Measurements from ENCODE around the gene FJX1.
"Not testable (repeated sequence)": the region's sequence is repeated elsewhere in the genome, so short reads cannot be mapped to it uniquely, and the experiment has no call there.

The FJX1 gene

GRCh38 chr11:35635933-35636332 lies 17.7 kb downstream of the FJX1 start:
- DNase-seq, result no peak

DNA sequence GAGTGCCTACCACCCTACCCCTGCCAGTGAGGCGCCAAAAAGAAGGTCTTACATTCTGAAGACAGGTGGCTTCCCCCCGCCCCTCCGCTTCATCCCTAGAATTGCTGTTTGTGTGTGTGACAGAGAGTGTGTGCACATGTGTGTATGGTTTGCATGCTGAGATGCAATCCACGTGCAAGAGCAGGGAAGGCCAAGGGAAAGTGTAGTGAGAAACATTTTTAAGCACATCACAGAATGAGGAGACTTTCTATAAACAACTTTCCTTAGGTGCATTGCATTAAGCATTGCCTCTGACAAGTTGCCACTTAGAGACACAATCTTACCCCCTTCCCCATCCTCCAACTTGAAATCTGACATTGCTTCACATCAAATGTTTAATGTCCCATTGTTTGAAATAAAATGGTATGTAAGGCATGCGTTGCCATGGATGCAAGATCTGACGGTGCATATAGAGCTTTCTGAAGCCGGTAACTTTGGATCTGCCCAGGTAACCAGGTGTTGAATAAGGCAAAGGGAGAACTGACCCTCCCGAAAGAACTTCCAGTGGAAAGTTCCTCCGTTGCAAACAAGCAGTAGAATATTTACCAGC lies 21.4 kb downstream of the FJX1 start:
- no peak for DNase-seq

DNA sequence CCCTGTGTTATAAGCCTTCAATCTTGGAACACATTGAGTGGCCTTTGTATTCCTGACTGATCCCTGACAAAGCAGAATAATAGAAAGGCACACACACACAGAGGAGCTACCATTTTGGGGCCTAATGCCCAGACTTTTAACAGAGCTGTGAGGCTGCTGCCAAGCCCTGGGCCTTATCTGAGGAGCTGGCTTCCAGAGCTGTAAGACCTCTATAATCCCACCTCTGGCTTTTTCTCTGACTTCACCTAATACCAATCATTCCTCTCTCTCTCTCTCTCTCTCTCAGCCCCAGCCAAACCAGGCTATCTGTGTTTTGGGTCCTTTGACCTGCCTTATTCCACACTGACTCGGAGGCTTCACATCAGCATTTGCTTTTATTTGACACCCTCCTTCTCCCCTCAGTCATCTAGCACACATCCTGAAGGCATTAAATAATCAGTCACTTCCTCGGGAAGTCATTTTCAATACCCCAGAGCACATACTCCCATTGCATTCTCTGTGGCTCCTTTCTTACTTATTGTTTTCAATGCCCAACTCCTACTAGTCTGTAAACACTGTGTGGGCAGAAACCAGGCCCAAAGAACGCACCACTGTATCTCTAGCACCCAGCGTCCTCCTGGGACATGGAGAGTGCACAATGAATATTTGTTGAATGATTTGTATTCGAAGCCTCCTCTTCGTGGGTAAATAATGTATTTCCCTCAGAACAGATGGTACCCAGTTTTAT lies 23.1 kb downstream of the FJX1 start:
- DNase-seq, result no peak

DNA sequence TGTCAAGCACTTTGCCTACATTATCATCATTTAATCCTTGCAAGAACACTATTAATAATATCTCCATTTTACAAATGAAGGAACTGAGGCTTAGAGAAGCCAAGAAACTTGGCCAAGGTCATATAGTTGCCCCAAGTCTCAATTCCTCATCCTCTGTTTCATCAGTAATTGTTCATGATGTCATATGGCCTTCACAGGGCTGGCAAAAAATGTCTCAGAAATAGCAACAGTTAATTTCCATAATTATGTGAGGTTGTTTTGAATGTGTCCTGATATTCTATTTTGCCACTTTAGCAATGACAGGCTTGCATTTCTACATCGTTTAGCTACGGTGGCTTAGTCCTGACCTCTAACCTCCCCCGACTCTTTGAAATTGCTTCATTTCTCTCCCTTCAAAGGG lies 23.7 kb downstream of the FJX1 start:
- DNase-seq, result no peak

DNA sequence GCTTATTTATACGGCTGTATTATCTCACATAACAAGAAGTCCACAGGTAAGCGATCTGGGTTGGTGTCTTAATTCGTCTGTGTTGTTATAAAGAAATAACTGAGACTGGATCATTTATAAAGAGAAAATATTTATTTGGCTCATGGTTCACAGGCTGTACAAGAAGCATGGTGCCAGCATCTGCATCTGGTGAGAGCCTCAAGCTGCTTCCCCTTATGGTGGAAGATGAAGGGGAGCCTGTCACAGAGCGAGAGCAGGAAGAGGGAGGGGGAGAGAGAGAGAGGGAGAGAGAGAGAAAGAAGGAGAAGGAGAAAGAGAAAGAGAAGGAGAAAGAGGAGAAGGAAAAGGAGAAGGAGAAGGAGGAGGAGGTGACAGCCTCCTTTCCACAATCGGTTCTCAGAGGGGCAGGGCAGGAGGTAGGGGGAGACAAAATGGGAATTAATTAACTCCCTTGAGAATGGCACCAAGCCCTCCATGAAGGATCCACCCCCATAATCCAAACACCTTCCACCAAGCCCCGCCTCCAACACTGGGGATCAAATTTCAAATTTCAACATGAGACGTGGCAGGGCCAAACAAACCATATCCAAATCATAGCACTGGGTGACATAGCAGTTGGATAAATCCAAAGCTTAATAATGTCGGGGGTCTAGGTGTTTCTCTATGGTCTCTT lies 29.3 kb downstream of the FJX1 start:
- no peak for DNase-seq

DNA sequence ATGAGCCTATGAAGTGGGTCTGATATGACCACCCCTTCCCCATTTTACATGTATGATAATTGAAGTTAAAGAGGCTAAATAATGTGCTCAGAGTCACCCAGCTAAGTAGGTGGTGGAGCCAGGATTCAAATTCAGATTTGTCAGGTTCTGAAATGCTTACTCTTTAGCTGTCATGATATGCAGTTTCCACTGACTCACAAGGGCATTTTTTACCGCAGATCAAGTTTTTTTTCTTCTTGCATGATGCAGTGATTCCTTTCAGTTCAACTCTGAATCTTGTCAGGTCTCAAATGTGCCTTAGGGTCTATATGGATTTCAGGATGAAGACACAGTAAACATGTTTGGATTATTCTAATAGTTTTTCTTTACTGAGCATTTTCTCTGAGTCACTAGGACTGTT lies 31.7 kb downstream of the FJX1 start:
- DNase-seq, result no peak

GRCh38 chr11:35650467-35650866 lies 32.2 kb downstream of the FJX1 start:
- DNase-seq, result no peak

GRCh38 chr11:35651263-35651662 lies 33.0 kb downstream of the FJX1 start:
- DNase-seq, result no peak

DNA sequence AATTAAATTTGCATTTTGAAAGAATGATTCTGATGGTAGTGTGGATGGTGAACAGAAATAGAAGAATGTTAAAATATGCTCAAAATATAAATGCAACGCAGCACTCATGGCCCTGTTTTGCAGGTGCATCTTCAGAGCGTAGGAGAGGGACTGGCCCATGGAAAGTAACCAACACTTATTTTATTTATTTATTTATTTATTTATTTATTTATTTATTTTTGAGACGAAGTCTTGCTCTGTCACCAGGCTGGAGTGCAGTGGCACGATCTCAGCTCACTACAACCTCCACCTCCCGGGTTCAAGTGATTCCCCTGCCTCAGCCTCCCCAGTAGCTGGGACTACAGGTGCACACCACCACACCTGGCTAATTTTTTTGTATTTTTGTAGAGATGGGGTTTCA lies 34.5 kb downstream of the FJX1 start:
- DNase-seq, result not testable (repeated sequence)

- DNase-seq, result no peak
These were observed 36.5 kb downstream of the FJX1 start for GRCh38 chr11:35654711-35655110.

DNA sequence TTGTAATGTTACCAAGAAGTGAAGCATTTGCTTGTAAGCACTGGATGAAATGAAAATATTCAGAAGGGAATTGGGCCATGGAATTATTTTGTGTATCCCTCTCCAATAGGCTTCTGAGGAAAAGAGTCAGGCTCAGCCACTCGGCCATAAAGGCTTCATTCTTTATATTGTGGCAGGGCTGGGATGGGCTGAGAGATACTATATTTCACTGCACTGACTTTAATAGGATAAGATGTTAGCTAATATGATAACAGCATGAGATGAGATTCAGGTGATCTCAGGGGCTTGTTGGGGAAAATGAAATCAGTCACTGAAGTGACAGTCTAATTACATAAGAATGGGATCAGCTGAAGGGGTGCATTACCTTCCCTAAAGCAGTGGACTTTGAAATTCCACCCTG lies 37.0 kb downstream of the FJX1 start:
- no peak for DNase-seq

- no peak for DNase-seq
These were observed 37.6 kb downstream of the FJX1 start for GRCh38 chr11:35655856-35656255.

GRCh38 chr11:35658020-35658948 lies 40.0 kb downstream of the FJX1 start:
- DNase-seq, result no peak

- DNase-seq, result no peak
These were observed 43.3 kb downstream of the FJX1 start for GRCh38 chr11:35661534-35661933.

DNA sequence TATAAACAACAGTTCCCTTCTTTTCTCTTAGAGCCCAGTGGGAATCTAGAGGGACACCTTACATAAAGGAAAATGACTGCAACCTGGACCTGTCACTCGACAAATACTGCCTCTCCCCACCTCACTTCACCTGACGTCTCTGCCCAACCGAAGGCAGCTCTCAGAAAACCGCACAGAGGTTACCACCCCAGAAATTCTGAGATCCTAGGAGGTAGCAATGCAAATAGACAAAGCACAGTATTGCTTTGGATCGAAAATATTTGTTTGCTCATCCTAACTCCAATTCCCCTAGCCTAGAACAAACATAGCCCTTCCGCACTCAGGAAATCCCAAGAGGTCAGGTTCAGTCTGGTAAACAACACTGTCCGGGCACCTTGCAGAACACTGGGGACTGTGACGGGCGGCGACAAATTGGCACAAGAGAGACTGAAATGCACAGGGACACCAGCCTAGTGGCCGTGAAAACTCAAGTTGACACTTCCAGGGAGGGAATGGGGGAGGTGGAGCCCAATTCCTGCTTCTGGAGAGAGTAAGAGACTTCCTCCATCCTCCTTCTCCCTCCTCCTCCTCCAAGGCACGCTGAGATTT lies 43.9 kb downstream of the FJX1 start:
- DNase-seq, result no peak

GRCh38 chr11:35662649-35663407 lies 44.6 kb downstream of the FJX1 start, which contains the start of gene TRIM44:
Gene TRIM44, plus strand, starts transcription at chr11:35662775. Its CDS starts 337 bp downstream, at chr11:35663112.
- peak; percentile 82 to 88 for DNase-seq

DNA sequence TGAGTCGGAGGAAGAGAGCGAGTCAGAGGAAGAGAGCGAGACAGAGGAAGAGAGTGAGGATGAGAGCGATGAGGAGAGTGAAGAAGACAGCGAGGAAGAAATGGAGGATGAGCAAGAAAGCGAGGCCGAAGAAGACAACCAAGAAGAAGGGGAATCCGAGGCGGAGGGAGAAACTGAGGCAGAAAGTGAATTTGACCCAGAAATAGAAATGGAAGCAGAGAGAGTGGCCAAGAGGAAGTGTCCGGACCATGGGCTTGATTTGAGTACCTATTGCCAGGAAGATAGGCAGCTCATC lies 45.1 kb downstream of the FJX1 start:
- DNase-seq, result no peak

- DNase-seq, result no peak
These were observed 46.7 kb downstream of the FJX1 start for GRCh38 chr11:35664977-35665441.

DNA sequence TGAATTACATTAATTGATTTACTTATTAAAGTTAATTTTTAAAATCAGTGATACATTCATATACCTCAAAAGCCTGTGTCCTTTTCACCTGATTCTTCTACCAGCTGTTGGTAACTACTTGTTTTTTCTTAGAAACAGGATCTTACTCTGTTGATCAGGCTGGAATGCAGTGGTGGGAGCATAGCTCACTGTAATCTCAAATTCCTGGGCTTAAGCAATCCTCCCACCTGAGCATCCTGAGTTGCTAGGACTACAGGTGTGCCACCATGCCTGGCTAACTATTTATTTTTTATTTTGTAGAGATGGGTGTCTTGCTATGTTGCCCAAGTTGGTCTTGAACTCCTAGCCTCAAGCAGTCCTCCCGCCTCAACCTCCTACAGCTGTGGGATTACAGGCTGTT lies 49.0 kb downstream of the FJX1 start:
- DNase-seq, result no peak

DNA sequence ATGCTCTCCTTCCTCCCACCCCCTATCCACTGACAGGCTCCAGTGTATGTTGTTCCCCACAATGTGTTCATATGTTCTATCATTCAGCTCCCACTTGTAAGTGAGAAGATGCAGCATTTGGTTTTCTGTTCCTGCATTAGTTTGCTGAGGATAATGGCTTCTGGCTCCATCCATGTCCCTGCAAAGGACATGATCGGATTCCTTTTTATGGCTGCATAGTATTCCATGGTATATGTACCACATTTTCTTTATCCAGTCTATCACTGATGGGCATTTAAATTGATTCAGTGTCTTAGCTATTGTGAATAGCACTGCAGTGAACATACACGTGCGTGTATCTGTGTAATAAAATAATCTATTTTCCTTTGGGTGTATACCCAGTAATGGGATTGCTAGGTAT lies 50.1 kb downstream of the FJX1 start:
- not testable (repeated sequence) for DNase-seq

Measured in inflammatory macrophage treated with lipopolysaccharide for 1 hour (primary cell).